Melanocyte of skin (primary cell): ENCODE results near the gene LY6G6F. TPM values are rescaled to one million over a fixed set of nuclear protein-coding genes. Genes with fewer than 3 reads are reported as not detected.

Experiments
- small RNA-seq, 2 donors: library from RNA; depleted of rRNA; stranded (forward); fragments of <200 nt; gene quantifications; one replicate each; pipeline ENCODE3, GENCODE V24; 2012
- total RNA-seq, 2 donors: library from RNA; depleted of rRNA; stranded (reverse); fragments of >200 nt; gene quantifications; 2 replicates each; pipeline ENCODE4 v1.2.3, GENCODE V29; 2012

The LY6G6F gene
- total RNA-seq, 2 donors, result not detected

Small RNA genes lying within 50 kb of the gene (small RNA-seq; reads per million reads assigned to genes)
- gene LY6G6D (0 reads per million in 2 donors), gene MIR4646 (0 to 0.23 reads per million in 2 donors), gene RF00019 (0 reads per million in 2 donors), gene RNU6-850P (0 reads per million in 2 donors)

Other genes with a start within 250 kb of the LY6G6F start
- gene MICB, start 208.7 kb upstream of the LY6G6F start, total RNA-seq, result 10 to 100 TPM; 11.4 to 19.3 TPM
- not detected for gene MCCD1, start 177.9 kb upstream of the LY6G6F start, total RNA-seq
- 100 to 1,000 TPM; 257 to 581 TPM for gene DDX39B, start 164.9 kb upstream of the LY6G6F start, total RNA-seq
- 1 to 10 TPM in 1 of 2 donors, under 1 TPM in 1; 0.33 to 1.0 TPM for gene ATP6V1G2, start 160.3 kb upstream of the LY6G6F start, total RNA-seq
- 10 to 100 TPM; 21.6 to 27.5 TPM for gene NFKBIL1, start 159.3 kb upstream of the LY6G6F start, total RNA-seq
- gene LTA, start 134.6 kb upstream of the LY6G6F start, total RNA-seq, result under 1 TPM in 1 of 2 donors, not detected in 1; under 0.01 TPM
- gene TNF, start 131.3 kb upstream of the LY6G6F start, total RNA-seq, result under 1 TPM; under 0.01 to 0.34 TPM
- gene LTB, start 124.4 kb upstream of the LY6G6F start, total RNA-seq, result not detected
- gene LST1, start 120.6 kb upstream of the LY6G6F start, total RNA-seq, result not detected
- gene NCR3, start 113.9 kb upstream of the LY6G6F start, total RNA-seq, result not detected
- not detected for gene AIF1, start 91.6 kb upstream of the LY6G6F start, total RNA-seq
- gene PRRC2A, start 86.2 kb upstream of the LY6G6F start, total RNA-seq, result 10 to 100 TPM; 68.5 to 72.3 TPM
- 100 to 1,000 TPM; 125 to 160 TPM for gene BAG6, start 54.2 kb upstream of the LY6G6F start, total RNA-seq
- 1 to 10 TPM in 1 of 2 donors, under 1 TPM in 1; 0.33 to 1.0 TPM for gene APOM, start 51.0 kb upstream of the LY6G6F start, total RNA-seq
- gene C6orf47, start 46.1 kb upstream of the LY6G6F start, total RNA-seq, result 10 to 100 TPM; 21.3 to 23.1 TPM
- 10 to 100 TPM; 13.1 to 17.3 TPM for gene GPANK1, start 41.9 kb upstream of the LY6G6F start, total RNA-seq
- gene CSNK2B, start 40.8 kb upstream of the LY6G6F start, total RNA-seq, result 100 to 1,000 TPM; 142 to 170 TPM
- gene LY6G5B, start 36.9 kb upstream of the LY6G6F start, total RNA-seq, result 1 to 10 TPM in 1 of 2 donors, under 1 TPM in 1; 1.00 to 2.1 TPM
- under 1 TPM; under 0.01 to 0.67 TPM for gene LY6G5C, start 25.8 kb upstream of the LY6G6F start, total RNA-seq
- gene ABHD16A, start 3.5 kb upstream of the LY6G6F start, total RNA-seq, result 10 to 100 TPM; 47.0 to 53.0 TPM
- not detected for gene LY6G6D, start 8.5 kb downstream of the LY6G6F start, total RNA-seq
- gene LY6G6C, start 14.9 kb downstream of the LY6G6F start, total RNA-seq, result not detected
- not detected for gene MPIG6B, start 16.5 kb downstream of the LY6G6F start, total RNA-seq
- gene DDAH2, start 22.4 kb downstream of the LY6G6F start, total RNA-seq, result 10 to 100 TPM; 10.3 to 22.0 TPM
- gene CLIC1, start 29.7 kb downstream of the LY6G6F start, total RNA-seq, result 100 to 1,000 TPM; 511 to 845 TPM
- 10 to 100 TPM; 17.6 to 22.0 TPM for gene MSH5, start 33.1 kb downstream of the LY6G6F start, total RNA-seq
- 1 to 10 TPM in 1 of 2 donors, under 1 TPM in 1; 0.69 to 1.7 TPM for gene SAPCD1, start 55.8 kb downstream of the LY6G6F start, total RNA-seq
- gene VWA7, start 70.5 kb downstream of the LY6G6F start, total RNA-seq, result not detected
- 10 to 100 TPM; 58.5 to 66.6 TPM for gene VARS1, start 88.9 kb downstream of the LY6G6F start, total RNA-seq
- 10 to 100 TPM; 41.0 to 61.6 TPM for gene LSM2, start 100.1 kb downstream of the LY6G6F start, total RNA-seq
- gene HSPA1L, start 108.4 kb downstream of the LY6G6F start, total RNA-seq, result under 1 TPM; 0.67 to 0.69 TPM
- 100 to 1,000 TPM in 1 of 2 donors, 10 to 100 TPM in 1; 55.7 to 144 TPM for gene HSPA1A, start 108.7 kb downstream of the LY6G6F start, total RNA-seq
- 100 to 1,000 TPM in 1 of 2 donors, 10 to 100 TPM in 1; 95.3 to 188 TPM for gene HSPA1B, start 120.9 kb downstream of the LY6G6F start, total RNA-seq
- gene NEU1, start 156.0 kb downstream of the LY6G6F start, total RNA-seq, result 100 to 1,000 TPM; 114 to 132 TPM
- gene SLC44A4, start 172.1 kb downstream of the LY6G6F start, total RNA-seq, result not detected
- gene EHMT2, start 190.8 kb downstream of the LY6G6F start, total RNA-seq, result 10 to 100 TPM; 29.9 to 44.3 TPM
- gene ZBTB12, start 195.2 kb downstream of the LY6G6F start, total RNA-seq, result 1 to 10 TPM; 1.7 to 3.0 TPM
- gene C2, start 220.9 kb downstream of the LY6G6F start, total RNA-seq, result 1 to 10 TPM; 2.4 to 3.7 TPM
- gene CFB, start 239.2 kb downstream of the LY6G6F start, total RNA-seq, result 1 to 10 TPM; 1.7 to 4.1 TPM